Neural progenitor cell (in vitro differentiated cells): Measurements from ENCODE around the gene PRDM10. TPM values are rescaled to one million over a fixed set of nuclear protein-coding genes. Genes with fewer than 3 reads are reported as not detected.

ENCODE experiments used
- DNase-seq: peaks from one replicate; pipeline ENCODE4 v3.0.0-alpha.2; 2016; ENCODE audit warnings: low spot score
- H2AFZ ChIP-seq: fragments of 200-600 bp; sonication (generic); replicated peaks from 2 replicates; pipeline ENCODE4 v1.6.1; 2016; ENCODE audit warnings: antibody characterized with exemption
- H3F3A ChIP-seq: fragments of 200-600 bp; sonication (generic); 2 replicates; pipeline ENCODE4 v1.6.1; 2016; ENCODE audit warnings: antibody characterized with exemption, low read depth
- H3K27ac ChIP-seq: fragments of 200-600 bp; sonication (generic); 2 replicates; pipeline ENCODE4 v1.5.1; 2016; ENCODE audit warnings: mild to moderate bottlenecking
- H3K27me3 ChIP-seq: fragments of 200-600 bp; sonication (generic); 2 replicates; pipeline ENCODE4 v1.6.1; 2016; ENCODE audit warnings: mild to moderate bottlenecking, moderate library complexity
- H3K36me3 ChIP-seq: fragments of 200-600 bp; sonication (generic); 2 replicates; pipeline ENCODE4 v1.5.1; 2016
- H3K4me1 ChIP-seq: fragments of 200-600 bp; sonication (generic); 2 replicates; pipeline ENCODE4 v1.6.1; 2016; ENCODE audit warnings: mixed run types
- H3K4me2 ChIP-seq: fragments of 200-600 bp; sonication (generic); 2 replicates; pipeline ENCODE4 v1.6.1; 2016
- H3K4me3 ChIP-seq: fragments of 200-600 bp; sonication (generic); 2 replicates; pipeline ENCODE4 v1.5.1; 2016
- H3K79me2 ChIP-seq: fragments of 200-600 bp; sonication (generic); 2 replicates; pipeline ENCODE4 v1.6.1; 2016; ENCODE audit warnings: low read depth
- H3K9ac ChIP-seq: fragments of 200-600 bp; sonication (generic); 2 replicates; pipeline ENCODE4 v1.6.1; 2016
- H3K9me3 ChIP-seq: fragments of 200-600 bp; sonication (generic); 2 replicates; pipeline ENCODE4 v1.5.1; 2016; ENCODE audit warnings: low read depth
- H4K20me1 ChIP-seq: fragments of 200-600 bp; sonication (generic); 2 replicates; pipeline ENCODE4 v1.6.1; 2016; ENCODE audit warnings: low read depth
- H3K27ac Mint-ChIP-seq: 3 replicates; pipeline ENCODE4 v1.8.0; 2021; ENCODE audit warnings: mixed read lengths
- H3K27me3 Mint-ChIP-seq: 2 replicates; pipeline ENCODE4 v1.8.0; 2022; ENCODE audit warnings: low read depth, mild to moderate bottlenecking, inconsistent platforms, moderate library complexity, mixed read lengths; ENCODE audit not compliant: insufficient read depth
- H3K36me3 Mint-ChIP-seq: 3 replicates; pipeline ENCODE4 v1.8.0; 2021; ENCODE audit warnings: mixed read lengths
- H3K4me1 Mint-ChIP-seq: 3 replicates; pipeline ENCODE4 v1.8.0; 2021; ENCODE audit warnings: mixed read lengths
- H3K4me3 Mint-ChIP-seq: 3 replicates; pipeline ENCODE4 v1.8.0; 2021; ENCODE audit warnings: mild to moderate bottlenecking, moderate library complexity, mixed read lengths
- H3K9me3 Mint-ChIP-seq: 3 replicates; pipeline ENCODE4 v1.8.0; 2020; ENCODE audit warnings: mixed read lengths
- EZH2 ChIP-seq: fragments of 200-600 bp; sonication (generic); IDR thresholded peaks from 2 replicates; pipeline ENCODE4 v1.6.1; 2017; ENCODE audit warnings: antibody characterized with exemption, mild to moderate bottlenecking, moderate library complexity
- EZH2phosphoT487 ChIP-seq: fragments of 200-600 bp; sonication (generic); IDR thresholded peaks from 2 replicates; pipeline ENCODE4 v1.6.1; 2017; ENCODE audit warnings: antibody characterized with exemption
- total RNA-seq: library from RNA; depleted of rRNA; stranded (reverse); fragments of >200 nt; gene quantifications from 2 replicates; pipeline ENCODE4 v1.2.3, GENCODE V29; 2015; ENCODE audit warnings: low replicate concordance
- TF ChIP-seq, protein P1 (sequence below): fragments of 200-600 bp; sonication (generic); IDR thresholded peaks from 2 replicates; pipeline ENCODE4 v1.5.1; 2017; ENCODE audit warnings: antibody characterized with exemption, mild to moderate bottlenecking

The PRDM10 gene
- total RNA-seq, 1 donor from 2014 or later, result 16.3 TPM

GRCh38 chr11:130008326-130008725 is 5.7 kb upstream of the PRDM10 start:
- Histone ChIP-seq H3K4me2 (no peak overlapping the region), H3K27ac (no peak overlapping the region), H3K79me2 (no peaks in the 10 kb centered on the region), H3K4me1 (no peaks in the 10 kb centered on the region), H3K4me3 (no peak overlapping the region), H3K9me3 (no peaks in the 10 kb centered on the region), H3F3A (peaks cover 10% of the 10 kb centered on the region), H3K9ac (no peak overlapping the region), H3K27me3 (no peaks in the 10 kb centered on the region), H4K20me1 (no peaks in the 10 kb centered on the region), H2AFZ (no peak overlapping the region), H3K36me3 (no peaks in the 10 kb centered on the region)
- no peaks in the 10 kb centered on the region for H3K36me3 Mint-ChIP-seq
- DNase-seq, result no peak
- H3K27me3 Mint-ChIP-seq, result peaks cover 6% of the 10 kb centered on the region
- H3K27ac Mint-ChIP-seq, result no peak overlapping the region
- H3K4me3 Mint-ChIP-seq, result no peak overlapping the region
- peaks cover 6% of the 10 kb centered on the region for H3K9me3 Mint-ChIP-seq
- H3K4me1 Mint-ChIP-seq, result peaks cover 6% of the 10 kb centered on the region
- no peak for TF ChIP-seq EZH2phosphoT487
- TF ChIP-seq, protein P1, sequence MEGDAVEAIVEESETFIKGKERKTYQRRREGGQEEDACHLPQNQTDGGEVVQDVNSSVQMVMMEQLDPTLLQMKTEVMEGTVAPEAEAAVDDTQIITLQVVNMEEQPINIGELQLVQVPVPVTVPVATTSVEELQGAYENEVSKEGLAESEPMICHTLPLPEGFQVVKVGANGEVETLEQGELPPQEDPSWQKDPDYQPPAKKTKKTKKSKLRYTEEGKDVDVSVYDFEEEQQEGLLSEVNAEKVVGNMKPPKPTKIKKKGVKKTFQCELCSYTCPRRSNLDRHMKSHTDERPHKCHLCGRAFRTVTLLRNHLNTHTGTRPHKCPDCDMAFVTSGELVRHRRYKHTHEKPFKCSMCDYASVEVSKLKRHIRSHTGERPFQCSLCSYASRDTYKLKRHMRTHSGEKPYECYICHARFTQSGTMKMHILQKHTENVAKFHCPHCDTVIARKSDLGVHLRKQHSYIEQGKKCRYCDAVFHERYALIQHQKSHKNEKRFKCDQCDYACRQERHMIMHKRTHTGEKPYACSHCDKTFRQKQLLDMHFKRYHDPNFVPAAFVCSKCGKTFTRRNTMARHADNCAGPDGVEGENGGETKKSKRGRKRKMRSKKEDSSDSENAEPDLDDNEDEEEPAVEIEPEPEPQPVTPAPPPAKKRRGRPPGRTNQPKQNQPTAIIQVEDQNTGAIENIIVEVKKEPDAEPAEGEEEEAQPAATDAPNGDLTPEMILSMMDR, result no peak

DNA sequence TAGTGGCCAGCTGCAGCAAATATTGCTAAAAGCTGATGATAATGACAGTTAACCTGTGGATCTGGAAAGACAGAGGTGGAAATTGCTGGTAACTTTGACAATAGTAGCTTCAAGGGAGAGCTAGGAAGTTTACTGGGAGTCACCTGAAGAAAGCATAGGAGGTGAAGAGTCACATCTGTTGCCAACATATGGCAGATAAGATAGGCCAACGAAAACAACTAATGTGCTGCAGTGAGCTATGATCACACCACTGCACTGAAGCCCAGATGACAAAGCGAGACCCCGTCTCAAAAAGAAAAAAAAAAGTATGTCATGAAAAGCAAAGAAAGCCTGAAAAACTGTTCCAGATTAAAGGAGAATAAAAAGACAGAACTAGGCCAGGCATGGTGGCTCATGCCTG is 4.3 kb upstream of the PRDM10 start:
- no peaks in the 10 kb centered on the region for H4K20me1 ChIP-seq
- Mint-ChIP-seq H3K36me3 (no peaks in the 10 kb centered on the region), H3K27ac (no peak overlapping the region), H3K9me3 (peaks cover 6% of the 10 kb centered on the region), H3K4me3 (no peak overlapping the region), H3K4me1 (peaks cover 6% of the 10 kb centered on the region), H3K27me3 (peaks cover 10% of the 10 kb centered on the region)
- H3K9ac ChIP-seq, result no peak overlapping the region
- no peak overlapping the region for H3K4me2 ChIP-seq
- H3K79me2 ChIP-seq, result no peaks in the 10 kb centered on the region
- no peaks in the 10 kb centered on the region for H3K9me3 ChIP-seq
- no peak for DNase-seq
- H3K4me1 ChIP-seq, result no peaks in the 10 kb centered on the region
- H3K4me3 ChIP-seq, result no peak overlapping the region
- TF ChIP-seq EZH2phosphoT487 (no peak), EZH2 (no peak)
- TF ChIP-seq, protein P1, result no peak
- no peaks in the 10 kb centered on the region for H3K27me3 ChIP-seq
- H3K36me3 ChIP-seq, result no peaks in the 10 kb centered on the region
- no peak overlapping the region for H2AFZ ChIP-seq
- H3K27ac ChIP-seq, result no peak overlapping the region
- H3F3A ChIP-seq, result peaks cover 20% of the 10 kb centered on the region

DNA sequence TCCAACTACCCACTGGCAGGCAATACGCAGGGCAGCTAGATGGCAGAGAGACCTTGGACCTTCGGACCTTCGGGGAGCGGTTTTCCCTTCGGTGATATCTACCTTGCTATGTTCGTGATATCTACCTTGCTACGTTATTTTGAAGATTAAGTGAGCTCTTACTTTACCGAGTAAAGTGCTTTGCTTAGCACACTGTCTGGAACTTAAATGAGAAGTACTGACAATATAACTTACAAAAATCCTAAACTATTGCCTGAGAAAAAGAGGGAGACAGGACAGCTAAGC is 1.0 kb upstream of the PRDM10 start:
- H3K4me1 ChIP-seq, result peaks cover 6% of the 10 kb centered on the region
- peaks cover 32% of the 10 kb centered on the region for H3F3A ChIP-seq
- peaks cover 32% of the 10 kb centered on the region for H3K79me2 ChIP-seq
- H3K9ac ChIP-seq, result no peak overlapping the region
- no peak for DNase-seq
- H3K4me2 ChIP-seq, result peak overlapping the region; percentile 76
- H3K9me3 Mint-ChIP-seq, result peaks cover 6% of the 10 kb centered on the region
- H3K27ac Mint-ChIP-seq, result peak overlapping the region; percentile 98
- peaks cover 8% of the 10 kb centered on the region for H3K36me3 Mint-ChIP-seq
- H3K27ac ChIP-seq, result peak overlapping the region; percentile 99
- H3K4me1 Mint-ChIP-seq, result peaks cover 11% of the 10 kb centered on the region
- H3K36me3 ChIP-seq, result no peaks in the 10 kb centered on the region
- no peaks in the 10 kb centered on the region for H4K20me1 ChIP-seq
- no peaks in the 10 kb centered on the region for H3K27me3 ChIP-seq
- peak overlapping the region; percentile 45 for H2AFZ ChIP-seq
- H3K9me3 ChIP-seq, result no peaks in the 10 kb centered on the region
- TF ChIP-seq, protein P1, result no peak
- peak overlapping the region; percentile 92 for H3K4me3 Mint-ChIP-seq
- H3K4me3 ChIP-seq, result peak overlapping the region; percentile 90
- H3K27me3 Mint-ChIP-seq, result peaks cover 10% of the 10 kb centered on the region
